Measurements from ENCODE around the gene XYLT2.

XYLT2 gene

DNA sequence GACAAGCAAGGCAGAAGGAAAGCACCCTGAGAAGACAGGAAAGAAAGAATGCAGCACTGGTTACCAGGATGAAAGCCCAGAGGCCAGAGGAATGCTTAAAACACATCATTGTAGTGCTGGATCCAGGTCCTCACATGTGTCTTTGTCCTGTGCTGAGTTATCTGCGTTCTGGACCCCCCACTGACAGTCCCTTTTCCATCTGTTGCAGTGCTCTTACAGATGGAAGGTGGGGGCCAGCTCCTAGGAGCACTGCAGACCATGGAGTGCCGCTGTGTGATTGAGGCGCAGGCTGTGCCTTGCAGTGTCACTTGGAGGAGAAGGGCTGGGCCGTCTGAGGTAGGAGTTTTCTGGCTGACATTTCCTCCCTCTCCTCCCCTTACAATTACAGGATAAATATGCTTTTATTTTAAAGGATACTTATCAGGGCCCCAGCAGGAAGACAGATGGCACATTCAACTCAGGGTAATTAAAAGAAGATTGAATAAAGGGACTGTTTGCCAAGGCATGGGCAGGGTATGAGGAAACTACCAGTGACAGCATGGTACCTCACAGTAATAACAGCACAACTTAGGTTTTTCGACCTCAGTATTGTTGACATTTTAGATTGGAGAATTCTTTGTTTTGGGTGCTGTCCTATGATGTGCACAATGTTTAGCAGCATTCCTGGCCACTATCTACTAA, 30.1 kb downstream of the XYLT2 start:
- TF ChIP-seq, protein P1, sequence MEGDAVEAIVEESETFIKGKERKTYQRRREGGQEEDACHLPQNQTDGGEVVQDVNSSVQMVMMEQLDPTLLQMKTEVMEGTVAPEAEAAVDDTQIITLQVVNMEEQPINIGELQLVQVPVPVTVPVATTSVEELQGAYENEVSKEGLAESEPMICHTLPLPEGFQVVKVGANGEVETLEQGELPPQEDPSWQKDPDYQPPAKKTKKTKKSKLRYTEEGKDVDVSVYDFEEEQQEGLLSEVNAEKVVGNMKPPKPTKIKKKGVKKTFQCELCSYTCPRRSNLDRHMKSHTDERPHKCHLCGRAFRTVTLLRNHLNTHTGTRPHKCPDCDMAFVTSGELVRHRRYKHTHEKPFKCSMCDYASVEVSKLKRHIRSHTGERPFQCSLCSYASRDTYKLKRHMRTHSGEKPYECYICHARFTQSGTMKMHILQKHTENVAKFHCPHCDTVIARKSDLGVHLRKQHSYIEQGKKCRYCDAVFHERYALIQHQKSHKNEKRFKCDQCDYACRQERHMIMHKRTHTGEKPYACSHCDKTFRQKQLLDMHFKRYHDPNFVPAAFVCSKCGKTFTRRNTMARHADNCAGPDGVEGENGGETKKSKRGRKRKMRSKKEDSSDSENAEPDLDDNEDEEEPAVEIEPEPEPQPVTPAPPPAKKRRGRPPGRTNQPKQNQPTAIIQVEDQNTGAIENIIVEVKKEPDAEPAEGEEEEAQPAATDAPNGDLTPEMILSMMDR (conservative IDR thresholded peaks at IDR 0.05): no peak
- peak overlapping the region; percentile 16; the same call in 1 of the 2 replicates for H3K27ac ChIP-seq

DNA sequence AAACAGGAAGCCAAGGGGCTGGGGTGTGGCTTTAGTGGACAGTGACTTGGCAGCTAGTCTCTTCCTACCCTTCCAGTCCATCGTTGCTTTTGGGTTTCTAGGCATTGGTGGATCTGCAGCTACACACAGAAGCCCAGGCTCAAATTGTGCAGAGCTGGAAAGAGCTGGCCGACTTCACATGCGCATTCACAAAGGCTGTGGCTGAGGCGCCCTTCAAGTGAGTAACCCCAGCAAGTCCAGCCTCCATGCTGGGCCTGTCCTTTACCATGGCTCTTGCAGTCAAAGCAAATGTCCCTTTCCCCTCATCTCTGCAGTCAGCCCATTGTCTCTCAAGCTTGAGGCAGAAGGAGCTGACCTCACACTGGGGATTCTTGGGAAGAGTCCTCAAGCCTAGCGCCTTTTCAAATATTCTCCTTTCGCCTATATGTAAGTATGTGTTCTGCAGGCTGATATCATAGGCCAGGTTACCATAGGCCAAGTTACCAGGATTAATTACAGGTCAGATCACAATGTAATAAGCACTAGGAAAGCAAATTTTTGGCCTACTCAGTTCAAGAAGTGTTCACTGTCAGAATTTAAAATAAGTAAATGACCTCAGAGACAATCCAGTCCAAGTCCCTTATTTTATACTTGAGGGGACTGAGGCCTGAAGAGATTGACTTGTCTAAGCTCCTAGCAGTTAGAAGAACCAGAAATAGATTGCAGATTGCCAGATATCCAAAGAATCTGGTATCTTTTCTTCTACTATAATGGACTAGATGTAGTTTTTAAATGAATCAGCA, 33.6 kb downstream of the XYLT2 start:
- TF ChIP-seq, protein P1 (conservative IDR thresholded peaks at IDR 0.05): no peak
- no peak overlapping the region for H3K27ac ChIP-seq

DNA sequence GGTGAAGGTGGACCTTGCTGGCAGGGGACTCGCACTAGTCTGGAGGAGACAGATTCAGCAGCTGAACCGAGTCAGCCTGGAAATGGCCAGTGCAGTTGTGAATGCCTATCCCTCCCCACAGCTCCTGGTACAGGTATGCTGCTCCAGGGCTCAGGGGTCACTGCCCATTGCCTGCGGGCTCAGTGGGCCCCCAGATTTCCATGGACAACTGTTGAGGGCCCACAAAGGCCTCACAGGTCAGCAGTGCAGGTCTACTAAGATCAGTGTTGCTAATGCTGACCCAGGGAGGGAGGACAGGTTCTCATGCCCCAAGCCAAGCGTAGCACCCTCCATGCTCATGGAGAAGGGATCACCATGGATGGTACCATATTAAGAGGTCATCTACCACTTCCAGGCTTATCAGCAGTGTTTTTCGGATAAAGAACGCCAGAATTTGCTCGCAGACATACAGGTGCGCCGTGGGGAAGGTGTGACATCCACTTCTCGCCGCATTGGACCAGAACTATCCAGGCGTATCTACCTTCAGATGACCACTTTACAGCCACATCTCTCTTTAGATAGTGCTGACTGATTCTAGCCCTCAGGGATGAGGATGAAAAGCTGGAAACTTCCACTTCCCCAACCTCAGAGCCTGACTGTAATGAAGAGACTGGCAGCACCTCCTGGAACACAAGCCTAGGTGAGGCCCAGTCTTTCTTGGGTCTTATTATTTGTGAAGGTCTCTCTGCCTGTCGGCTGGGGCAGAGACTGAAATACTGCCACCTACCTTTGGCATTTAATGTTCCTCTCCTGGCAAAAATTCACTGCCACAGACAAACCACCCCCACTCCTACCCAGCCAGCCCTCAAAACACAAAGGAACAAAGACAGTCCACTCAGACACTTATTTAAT, 34.7 kb downstream of the XYLT2 start:
- H3K27ac ChIP-seq: no peak overlapping the region; the same call in 1 of the 2 replicates
- TF ChIP-seq, protein P1 (conservative IDR thresholded peaks at IDR 0.05): 0 out of 2 replicates have a peak, but pooled peaks have one; percentile 13

DNA sequence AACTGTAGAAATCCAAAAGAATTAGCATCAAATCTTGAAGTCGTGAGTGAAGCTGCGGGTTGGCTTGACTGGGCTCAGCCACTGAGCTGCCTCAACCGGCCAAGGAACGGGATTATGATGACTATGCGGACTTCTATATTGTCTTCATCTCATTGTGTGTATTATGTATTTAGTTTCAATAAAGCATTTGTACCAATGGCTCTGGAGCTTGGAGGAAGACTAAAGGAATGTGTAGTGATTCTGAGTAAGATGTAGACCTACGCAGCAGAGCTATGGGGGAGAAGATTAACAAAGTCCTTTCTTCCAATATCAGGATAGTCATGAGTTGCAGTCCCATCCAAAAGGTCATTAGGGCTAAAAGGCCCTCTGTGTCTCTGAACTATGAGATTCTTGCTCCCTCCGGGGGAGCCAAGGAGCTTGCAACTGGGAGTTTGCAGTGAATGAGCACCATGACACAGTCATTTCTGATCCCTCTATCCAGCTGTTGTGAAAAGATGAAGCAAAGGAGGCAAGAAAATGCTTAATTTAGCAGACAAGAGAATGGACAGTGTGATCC, 35.4 kb downstream of the XYLT2 start:
- TF ChIP-seq, protein P1 (conservative IDR thresholded peaks at IDR 0.05): no peak
- peak overlapping the region; percentile 70 for H3K27ac ChIP-seq

DNA sequence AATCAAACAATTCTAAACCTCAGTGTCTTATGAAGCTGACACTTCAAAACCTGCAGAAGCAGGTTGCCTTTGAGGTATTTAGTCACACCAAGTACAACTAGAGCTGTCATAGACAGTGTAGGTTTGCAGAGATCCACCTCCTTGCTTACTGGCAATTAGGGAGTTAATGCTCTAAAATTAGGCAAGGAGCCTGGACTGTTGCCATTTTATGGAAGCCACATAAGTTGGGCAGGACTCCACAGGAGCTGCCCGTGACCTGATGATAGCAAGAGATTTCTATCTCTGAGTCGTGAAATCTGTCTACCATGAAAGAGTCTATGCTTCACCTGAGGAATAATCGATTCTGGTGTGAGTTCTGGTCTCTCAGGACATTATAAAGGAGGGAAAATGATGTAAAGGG, 36.0 kb downstream of the XYLT2 start:
- H3K27ac ChIP-seq: peak overlapping the region; percentile 70
- TF ChIP-seq, protein P1 (conservative IDR thresholded peaks at IDR 0.05): no peak

DNA sequence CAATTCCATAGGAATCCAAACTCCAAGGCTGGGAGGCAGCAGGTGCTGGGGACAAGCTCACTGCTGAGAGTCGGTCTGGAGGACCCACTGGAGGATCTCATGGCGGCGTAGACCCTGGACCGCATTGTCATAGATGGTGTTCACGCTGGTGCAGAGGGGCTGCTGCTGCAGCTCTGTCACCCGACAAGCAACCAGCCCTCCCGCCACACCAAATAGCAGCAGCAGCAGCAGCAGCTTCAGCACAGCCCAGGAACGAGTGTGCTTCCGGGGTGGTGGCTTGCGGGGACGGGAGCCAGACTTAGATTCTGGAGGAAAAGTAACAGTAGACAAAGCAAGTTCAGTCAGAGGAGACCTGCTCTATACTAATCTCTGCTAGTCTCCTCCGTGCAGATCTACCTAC, 37.0 kb downstream of the XYLT2 start:
- TF ChIP-seq, protein P1 (conservative IDR thresholded peaks at IDR 0.05): no peak
- H3K27ac ChIP-seq: peak overlapping the region; percentile 70

Data from VCaP (cell line).